HepG2 (cell line): ENCODE results near the gene XPC. TPM values are rescaled to one million over a fixed set of nuclear protein-coding genes. Genes with fewer than 3 reads are reported as not detected.

Source experiments
- ATAC-seq: fragments of 200-7000 bp; cut with Tn5 transposase; 3 replicates; pipeline ENCODE4 v1.9.1; 2020; ENCODE audit warnings: mild to moderate bottlenecking, moderate library complexity
- BruUV-seq: library from RNA; stranded (reverse); fragments of 400-500 nt; replicated peaks from 2 replicates; lab custom pipeline; 2021; lab: Mats Ljungman, UMichigan
- CTCF ChIA-PET: fragments of 300-600 bp; formaldehyde crosslinking; extraction: SDS; loops from one replicate; lab custom pipeline; 2021; ENCODE audit warnings: low total read pairs, inconsistent platforms, low intra/inter-chr PET ratio; lab: Yijun Ruan, JAX
- POLR2A ChIA-PET: fragments of 350-600 bp; sonication (Branson Sonifier 250); formaldehyde crosslinking; loops from one replicate; lab custom pipeline; 2020; ENCODE audit warnings: antibody characterized with exemption, inconsistent platforms; lab: Yijun Ruan, JAX
- DNase-seq: peaks from one replicate; pipeline ENCODE4 v3.0.0-alpha.2; 2015; ENCODE audit warnings: low spot score
- FAIRE-seq: peaks from 3 replicates; lab custom pipeline; 2011; peaks lifted over from hg19 to GRCh38; lab: Jason Lieb, UNC
- H2AFZ ChIP-seq: one replicate; pipeline ENCODE4 v1.6.1; 2011; ENCODE audit warnings: low read length, inconsistent platforms
- H3K27ac ChIP-seq: fragments of 300-600 bp; 3 replicates; pipeline ENCODE4 v1.8.0; 2011; ENCODE audit warnings: mixed run types, mild to moderate bottlenecking, mixed read lengths, low read length, inconsistent platforms; ENCODE audit not compliant: insufficient read depth; ENCODE audit errors: extremely low read length
- H3K27me3 ChIP-seq, 2 experiments: fragments of 200-600 bp in 1 of 2; 2 replicates in 1 of 2; 3 replicates in 1 of 2; pipeline versions ENCODE4 v1.6.0 to v1.8.0; 2011; ENCODE audit warnings: low read length in 2 of 2, mild to moderate bottlenecking in 2 of 2, moderate library complexity in 2 of 2, inconsistent platforms in 1 of 2; ENCODE audit not compliant: insufficient read depth in 2 of 2, control insufficient read depth in 1 of 2
- H3K36me3 ChIP-seq, 2 experiments: fragments of 200-600 bp in 1 of 2; replicated peaks in 1 of 2; 2 replicates in 1 of 2; 3 replicates in 1 of 2; pipeline versions ENCODE4 v1.5.1 to v1.8.0; 2011; ENCODE audit warnings: low read length in 2 of 2, inconsistent platforms in 1 of 2; ENCODE audit not compliant: insufficient read depth in 2 of 2, control insufficient read depth in 1 of 2
- H3K4me1 ChIP-seq: 2 replicates; pipeline ENCODE4 v1.5.1; 2012; ENCODE audit warnings: low read length, inconsistent platforms; ENCODE audit not compliant: insufficient read depth
- H3K4me2 ChIP-seq: 2 replicates; pipeline ENCODE4 v1.6.0; 2011; ENCODE audit warnings: low read depth, low read length, inconsistent platforms
- H3K4me3 ChIP-seq, 3 experiments: fragments of 200-600 bp in 1 of 3; sonication (generic), shearing (Covaris generic) in 1 of 3; replicated peaks in 1 of 3; 2 replicates each; pipeline ENCODE4 v1.5.1; 2011 to 2016; ENCODE audit warnings: low read length in 3 of 3, inconsistent platforms in 2 of 3, low read depth in 2 of 3, mild to moderate bottlenecking in 2 of 3, control low read depth in 1 of 3, mixed read lengths in 1 of 3; ENCODE audit not compliant: insufficient read depth in 1 of 3
- H3K79me2 ChIP-seq: one replicate; pipeline ENCODE4 v1.6.1; 2011; ENCODE audit warnings: low read length, inconsistent platforms; ENCODE audit not compliant: insufficient read depth
- H3K9ac ChIP-seq: 2 replicates; pipeline ENCODE4 v1.6.0; 2011; ENCODE audit warnings: mild to moderate bottlenecking, low read depth, low read length, inconsistent platforms; ENCODE audit not compliant: insufficient read depth
- H3K9me3 ChIP-seq: 2 replicates; pipeline ENCODE4 v1.5.1; 2012; ENCODE audit warnings: mild to moderate bottlenecking, low read length
- H4K20me1 ChIP-seq: 2 replicates; pipeline ENCODE4 v1.6.0; 2011; ENCODE audit warnings: inconsistent platforms, mild to moderate bottlenecking, low read length, moderate library complexity; ENCODE audit not compliant: insufficient read depth
- ETV6 ChIP-seq: sonication (generic); formaldehyde crosslinking; conservative IDR thresholded peaks from 2 replicates; pipeline ENCODE4 v1.4.0; 2020; ENCODE audit warnings: missing genetic modification reagents
- IKZF1 ChIP-seq: fragments of 450-650 bp; IDR thresholded peaks from 2 replicates; pipeline ENCODE4 v1.7.1; 2016
- ONECUT2 ChIP-seq: sonication (generic); formaldehyde crosslinking; IDR thresholded peaks from 2 replicates; pipeline ENCODE4 v1.4.0; 2020; ENCODE audit warnings: missing genetic modification reagents
- PCBP2 ChIP-seq: fragments of 200-400 bp; formaldehyde crosslinking; optimal IDR thresholded peaks from 2 replicates; pipeline ENCODE3; 2018; ENCODE audit warnings: low read length, low read depth; ENCODE audit not compliant: poor library complexity, severe bottlenecking
- SAP130 ChIP-seq: IDR thresholded peaks from 2 replicates; pipeline ENCODE4 v1.6.1; 2016; ENCODE audit warnings: low read depth
- SPEN ChIP-seq: sonication (generic); formaldehyde crosslinking; IDR thresholded peaks from 2 replicates; pipeline ENCODE4 v1.5.1; 2020; ENCODE audit warnings: low read depth, mild to moderate bottlenecking, missing genetic modification reagents
- TARDBP ChIP-seq: sonication (generic); formaldehyde crosslinking; IDR thresholded peaks from 2 replicates; pipeline ENCODE4 v1.8.0; 2022; ENCODE audit warnings: mild to moderate bottlenecking, missing genetic modification reagents
- ZNF280B ChIP-seq: sonication (generic); formaldehyde crosslinking; IDR thresholded peaks from 2 replicates; pipeline ENCODE4 v1.5.0; 2020; ENCODE audit warnings: missing genetic modification reagents, mild to moderate bottlenecking, borderline replicate concordance
- WGBS: methylation state at CpG from one replicate; pipeline ENCODE4 v1.1.6; 2017; ENCODE audit warnings: low lambda C conversion rate; 5-methylcytosine and 5-hydroxymethylcytosine counted together
- in situ Hi-C: cut with HindIII; loops from 2 replicates; pipeline ENCODE4 v1.10.0; 2017; ENCODE audit warnings: low pct_unique_long_range_greater_than_20kb; ENCODE audit not compliant: extremely low pct_ligation_motif_present
- intact Hi-C: fragments of 100-400 bp; cut with micrococcal nuclease; formaldehyde crosslinking; loops from one replicate; pipeline ENCODE4 v1.10.0; 2022; ENCODE audit not compliant: unreplicated experiment
- polyA plus RNA-seq, 8 experiments: library from polyadenylated mRNA; depleted of rRNA in 3 of 8; stranded (reverse) in 7 of 8; unstranded in 1 of 8; fragments of >200 nt; fragmentation: Illumina TruSeq in 4 of 8; extraction: Trizol in 4 of 8; gene quantifications; 2 replicates each; pipeline versions ENCODE4 v1.2.1 to v1.2.3, GENCODE V29; 2011 to 2016; ENCODE audit warnings: low read depth in 4 of 8, missing spikeins in 1 of 8, mixed read lengths in 1 of 8; ENCODE audit not compliant: insufficient read depth in 1 of 8
- total RNA-seq, 5 experiments: library from RNA; depleted of rRNA; stranded (reverse); fragments of >200 nt; fragmentation: Illumina TruSeq; extraction: Trizol; gene quantifications; 2 replicates each; pipeline ENCODE4 v1.2.3, GENCODE V29; 2016; ENCODE audit warnings: low read depth in 1 of 5
- TF ChIP-seq, protein P1 (sequence below): IDR thresholded peaks from 2 replicates; pipeline ENCODE4 v1.6.1; 2012; ENCODE audit warnings: inconsistent platforms
- TF ChIP-seq, protein P2 (sequence below): sonication (generic); formaldehyde crosslinking; IDR thresholded peaks from 2 replicates; pipeline ENCODE4 v1.9.0; 2021; ENCODE audit warnings: missing genetic modification reagents, borderline replicate concordance
- TF ChIP-seq, protein P3 (sequence below): sonication (generic); formaldehyde crosslinking; IDR thresholded peaks from 2 replicates; pipeline ENCODE4 v1.4.0; 2020; ENCODE audit warnings: missing genetic modification reagents, low read depth, mild to moderate bottlenecking, borderline replicate concordance
- TF ChIP-seq, protein P4 (sequence below): sonication (generic); formaldehyde crosslinking; IDR thresholded peaks from 2 replicates; pipeline ENCODE4 v1.4.0; 2020; ENCODE audit warnings: missing genetic modification reagents, borderline replicate concordance

Gene XPC
- total and polyA plus RNA-seq, 2 of the 13 experiments (the other 11 are each of a cell fraction or from before 2014, with no cell fraction given), result 9.4 to 24.1 TPM

DNA sequence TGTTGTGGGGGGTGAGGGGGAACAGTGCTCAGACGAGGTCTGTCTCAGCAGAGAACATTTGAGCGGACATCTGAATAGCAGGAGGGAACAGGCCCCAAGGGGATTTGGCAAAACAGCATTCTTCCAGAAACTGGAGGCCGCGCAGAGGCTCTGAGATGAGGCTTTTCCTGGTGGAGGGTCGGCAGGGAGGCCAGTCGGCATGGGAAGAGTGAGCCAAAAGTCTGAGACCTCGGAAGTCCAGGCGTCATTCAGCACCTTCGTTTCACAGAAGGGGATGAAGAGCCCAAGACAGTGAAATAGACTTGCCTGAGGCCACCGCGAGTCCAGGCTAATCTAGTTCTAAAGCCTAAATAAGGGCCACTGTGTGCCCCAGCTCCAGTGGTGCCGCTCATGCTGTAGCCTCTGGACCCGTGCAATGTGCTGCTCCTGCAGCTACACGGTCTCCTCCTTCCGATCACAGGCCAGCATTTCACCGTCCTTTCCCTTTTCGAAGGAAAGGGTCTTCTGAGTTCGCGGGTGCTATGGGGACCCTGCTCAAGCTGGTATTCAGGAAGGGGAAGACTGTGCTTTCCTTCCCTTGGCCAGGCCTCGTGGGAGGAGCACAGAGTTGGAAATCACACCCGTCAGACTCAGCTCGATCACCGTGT, 24.6 kb upstream of the XPC start:
- in situ Hi-C loops (loop anchor here (10.0 kb wide), 2 partner anchors 262 to 308 kb away; no protein-coding TSS in a partner anchor), intact Hi-C loops (loop anchor here (2.0 to 5.0 kb wide), 2 partner anchors 50 to 306 kb away; no protein-coding TSS in a partner anchor)
- no peaks in the 10 kb centered on the region for H3K27me3 ChIP-seq
- WGBS, result 44% methylated on average over 17 of the region's 23 CpGs
- BruUV-seq, result no TSS peak
- ChIA-PET CTCF (interaction anchor here (2.1 kb wide), 1 partner anchor 265 kb away, joined by 11 read pairs; no protein-coding TSS in a partner anchor), POLR2A (interaction anchor here (1.0 to 5.5 kb wide), 4 partner anchors 24 to 199 kb away, joined by 3 to 33 read pairs (median 4); partner anchors contain the start of genes CHCHD4, LSM3, SLC6A6 and TMEM43)
- no peaks in the 10 kb centered on the region for H4K20me1 ChIP-seq
- H3K4me3 ChIP-seq, result peak overlapping the region in 2 of 3 experiments; percentile 6 to 51; a peak in 2 of 6 replicates
- peak overlapping the region; percentile 20; the same call in 1 of the 2 replicates for H3K9ac ChIP-seq
- DNase-seq (no peak), ATAC-seq (peak; percentile 44), FAIRE-seq (no peak)
- H3K79me2 ChIP-seq, result no peaks in the 10 kb centered on the region
- H3K36me3 ChIP-seq, result peaks cover 1 to 15% of the 10 kb centered on the region in 2 experiments; a peak in 4 of 5 replicates
- no peak overlapping the region for H2AFZ ChIP-seq
- H3K9me3 ChIP-seq, result no peaks in the 10 kb centered on the region
- peak overlapping the region; percentile 79 for H3K4me2 ChIP-seq
- H3K4me1 ChIP-seq, result peaks cover 35% of the 10 kb centered on the region
- H3K27ac ChIP-seq, result peak overlapping the region; percentile 49
- TF ChIP-seq, protein P1, sequence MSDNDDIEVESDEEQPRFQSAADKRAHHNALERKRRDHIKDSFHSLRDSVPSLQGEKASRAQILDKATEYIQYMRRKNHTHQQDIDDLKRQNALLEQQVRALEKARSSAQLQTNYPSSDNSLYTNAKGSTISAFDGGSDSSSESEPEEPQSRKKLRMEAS, result peak; percentile 52; the same call in 1 of the 2 replicates
- TF ChIP-seq, protein P2, sequence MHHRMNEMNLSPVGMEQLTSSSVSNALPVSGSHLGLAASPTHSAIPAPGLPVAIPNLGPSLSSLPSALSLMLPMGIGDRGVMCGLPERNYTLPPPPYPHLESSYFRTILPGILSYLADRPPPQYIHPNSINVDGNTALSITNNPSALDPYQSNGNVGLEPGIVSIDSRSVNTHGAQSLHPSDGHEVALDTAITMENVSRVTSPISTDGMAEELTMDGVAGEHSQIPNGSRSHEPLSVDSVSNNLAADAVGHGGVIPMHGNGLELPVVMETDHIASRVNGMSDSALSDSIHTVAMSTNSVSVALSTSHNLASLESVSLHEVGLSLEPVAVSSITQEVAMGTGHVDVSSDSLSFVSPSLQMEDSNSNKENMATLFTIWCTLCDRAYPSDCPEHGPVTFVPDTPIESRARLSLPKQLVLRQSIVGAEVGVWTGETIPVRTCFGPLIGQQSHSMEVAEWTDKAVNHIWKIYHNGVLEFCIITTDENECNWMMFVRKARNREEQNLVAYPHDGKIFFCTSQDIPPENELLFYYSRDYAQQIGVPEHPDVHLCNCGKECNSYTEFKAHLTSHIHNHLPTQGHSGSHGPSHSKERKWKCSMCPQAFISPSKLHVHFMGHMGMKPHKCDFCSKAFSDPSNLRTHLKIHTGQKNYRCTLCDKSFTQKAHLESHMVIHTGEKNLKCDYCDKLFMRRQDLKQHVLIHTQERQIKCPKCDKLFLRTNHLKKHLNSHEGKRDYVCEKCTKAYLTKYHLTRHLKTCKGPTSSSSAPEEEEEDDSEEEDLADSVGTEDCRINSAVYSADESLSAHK (CRISPR knock-in tag), result no peak
- TF ChIP-seq TARDBP (no peak), PCBP2 (no peak), ETV6 (CRISPR knock-in tag) (no peak), SPEN (no peak), ONECUT2 (CRISPR knock-in tag) (no peak), SAP130 (no peak), IKZF1 (no peak), ZNF280B (CRISPR knock-in tag) (peak; percentile 30; the same call in 1 of the 2 replicates)
- TF ChIP-seq, protein P3, sequence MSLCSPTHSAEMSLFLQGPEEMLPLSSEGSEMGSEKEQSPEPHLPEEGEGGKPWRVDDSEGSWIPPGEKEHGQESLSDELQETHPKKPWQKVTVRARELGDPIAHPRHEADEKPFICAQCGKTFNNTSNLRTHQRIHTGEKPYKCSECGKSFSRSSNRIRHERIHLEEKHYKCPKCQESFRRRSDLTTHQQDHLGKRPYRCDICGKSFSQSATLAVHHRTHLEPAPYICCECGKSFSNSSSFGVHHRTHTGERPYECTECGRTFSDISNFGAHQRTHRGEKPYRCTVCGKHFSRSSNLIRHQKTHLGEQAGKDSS (CRISPR knock-in tag), result no peak
- TF ChIP-seq, protein P4, sequence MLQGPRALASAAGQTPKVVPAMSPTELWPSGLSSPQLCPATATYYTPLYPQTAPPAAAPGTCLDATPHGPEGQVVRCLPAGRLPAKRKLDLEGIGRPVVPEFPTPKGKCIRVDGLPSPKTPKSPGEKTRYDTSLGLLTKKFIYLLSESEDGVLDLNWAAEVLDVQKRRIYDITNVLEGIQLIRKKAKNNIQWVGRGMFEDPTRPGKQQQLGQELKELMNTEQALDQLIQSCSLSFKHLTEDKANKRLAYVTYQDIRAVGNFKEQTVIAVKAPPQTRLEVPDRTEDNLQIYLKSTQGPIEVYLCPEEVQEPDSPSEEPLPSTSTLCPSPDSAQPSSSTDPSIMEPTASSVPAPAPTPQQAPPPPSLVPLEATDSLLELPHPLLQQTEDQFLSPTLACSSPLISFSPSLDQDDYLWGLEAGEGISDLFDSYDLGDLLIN (CRISPR knock-in tag), result no peak
